Measurements from ENCODE around the gene SLC10A4. TPM values are rescaled to one million over a fixed set of nuclear protein-coding genes. Genes with fewer than 3 reads are reported as not detected.
A peak's percentile ranks its signal among the peaks of the same experiment; 100 is the strongest.
"Not testable (repeated sequence)": the region's sequence is repeated elsewhere in the genome, so short reads cannot be mapped to it uniquely, and the experiment has no call there.

SLC10A4 gene
- total RNA-seq, 2 experiments from 2014 or later = not detected

DNA sequence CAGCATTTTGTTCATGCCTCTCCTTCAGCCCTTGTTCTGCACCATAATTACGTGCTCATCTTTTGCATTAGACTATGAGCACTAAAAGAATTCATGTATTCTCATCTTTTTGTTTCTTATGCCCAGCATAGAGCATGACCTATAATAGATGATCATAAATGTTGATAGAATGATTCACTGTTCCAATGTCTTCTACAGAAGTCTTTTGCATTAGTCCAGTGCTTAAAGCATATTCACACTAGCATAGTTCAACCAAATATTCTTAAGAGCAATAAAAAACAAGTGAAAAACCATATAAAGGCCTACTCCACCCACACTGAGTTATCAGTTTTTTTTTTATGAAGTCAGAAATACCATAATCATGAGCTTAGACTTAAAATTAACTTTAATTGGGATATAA, 36.5 kb upstream of the SLC10A4 start:
- Mint-ChIP-seq H3K4me1 (ENCODE audit: low read depth) (no peaks in the 10 kb centered on the region), H3K36me3 (ENCODE audit: low read depth) (no peaks in the 10 kb centered on the region)
- POLR2A ChIA-PET = no interaction called here

DNA sequence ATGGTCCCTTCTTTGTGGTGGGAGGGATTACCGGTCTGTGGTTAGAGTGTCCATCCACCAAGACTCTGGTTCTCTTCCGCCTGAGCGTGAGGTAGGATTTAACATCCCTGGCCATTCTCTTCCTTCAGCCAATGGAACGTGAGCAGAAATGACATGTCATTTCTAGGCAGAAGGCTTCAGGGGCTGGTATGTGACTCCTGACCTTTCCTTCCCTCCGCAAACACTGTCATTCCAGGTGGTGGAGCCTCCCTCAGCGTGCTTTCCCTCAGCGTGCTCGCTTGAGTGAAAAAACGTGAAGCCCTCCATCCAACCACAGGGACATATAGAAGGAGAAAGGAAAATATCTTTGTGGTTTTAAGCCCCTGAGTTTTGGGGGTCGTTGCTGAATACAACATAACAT, 34.0 kb upstream of the SLC10A4 start:
- no peak overlapping the region for H3K27ac Mint-ChIP-seq

More for the DNA sequence above, 36.5 kb upstream of the SLC10A4 start:
- peaks cover 1% of the 10 kb centered on the region for H3K27me3 Mint-ChIP-seq
- ATAC-seq (no peak), DNase-seq (no peak)
- H3K27ac Mint-ChIP-seq = no peak overlapping the region
- no peak overlapping the region for H3K4me3 Mint-ChIP-seq
- no peaks in the 10 kb centered on the region for H3K9me3 Mint-ChIP-seq
- TF ChIP-seq, protein P1, sequence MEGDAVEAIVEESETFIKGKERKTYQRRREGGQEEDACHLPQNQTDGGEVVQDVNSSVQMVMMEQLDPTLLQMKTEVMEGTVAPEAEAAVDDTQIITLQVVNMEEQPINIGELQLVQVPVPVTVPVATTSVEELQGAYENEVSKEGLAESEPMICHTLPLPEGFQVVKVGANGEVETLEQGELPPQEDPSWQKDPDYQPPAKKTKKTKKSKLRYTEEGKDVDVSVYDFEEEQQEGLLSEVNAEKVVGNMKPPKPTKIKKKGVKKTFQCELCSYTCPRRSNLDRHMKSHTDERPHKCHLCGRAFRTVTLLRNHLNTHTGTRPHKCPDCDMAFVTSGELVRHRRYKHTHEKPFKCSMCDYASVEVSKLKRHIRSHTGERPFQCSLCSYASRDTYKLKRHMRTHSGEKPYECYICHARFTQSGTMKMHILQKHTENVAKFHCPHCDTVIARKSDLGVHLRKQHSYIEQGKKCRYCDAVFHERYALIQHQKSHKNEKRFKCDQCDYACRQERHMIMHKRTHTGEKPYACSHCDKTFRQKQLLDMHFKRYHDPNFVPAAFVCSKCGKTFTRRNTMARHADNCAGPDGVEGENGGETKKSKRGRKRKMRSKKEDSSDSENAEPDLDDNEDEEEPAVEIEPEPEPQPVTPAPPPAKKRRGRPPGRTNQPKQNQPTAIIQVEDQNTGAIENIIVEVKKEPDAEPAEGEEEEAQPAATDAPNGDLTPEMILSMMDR (IDR thresholded peaks at IDR 0.05) = no peak
- intact Hi-C loops (cut with micrococcal nuclease) = no loop called here
- CTCF ChIA-PET = interaction anchor here (0.7 to 1.9 kb wide), 11 partner anchors 10 to 133 kb away, joined by 3 to 4 read pairs (median 3); no protein-coding TSS in a partner anchor

DNA sequence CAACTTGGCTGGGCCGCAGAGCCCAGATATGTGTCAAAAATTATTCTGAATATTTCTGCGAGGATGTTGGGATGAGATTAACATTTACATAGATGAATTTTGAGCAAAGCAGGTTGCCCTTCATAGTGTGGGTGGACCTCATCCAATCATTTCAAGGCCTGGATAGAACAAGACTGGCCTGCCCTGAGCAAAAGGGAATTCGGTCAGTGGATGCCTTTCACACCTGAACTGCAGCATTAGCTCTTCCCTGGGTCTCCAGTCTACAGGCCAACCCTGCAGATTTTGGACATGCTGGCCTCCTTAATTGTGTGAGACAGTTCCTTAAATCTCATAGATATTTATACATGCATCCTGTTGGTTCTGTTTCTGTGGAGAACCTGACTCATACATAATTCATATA, 32.4 kb upstream of the SLC10A4 start:
- no peak overlapping the region for H3K4me3 Mint-ChIP-seq
- peak; percentile 27 for ATAC-seq
- POLR2A ChIA-PET = no interaction called here

More for the DNA sequence above, 34.0 kb upstream of the SLC10A4 start:
- intact Hi-C loops (cut with micrococcal nuclease) = no loop called here
- Mint-ChIP-seq H3K27me3 (peaks cover 4% of the 10 kb centered on the region), H3K4me1 (ENCODE audit: low read depth) (no peaks in the 10 kb centered on the region), H3K9me3 (no peaks in the 10 kb centered on the region), H3K36me3 (ENCODE audit: low read depth) (no peaks in the 10 kb centered on the region), H3K4me3 (no peak overlapping the region)
- DNase-seq (no peak), ATAC-seq (no peak)
- ChIA-PET POLR2A (no interaction called here), CTCF (no interaction called here)
- TF ChIP-seq, protein P1 (IDR thresholded peaks at IDR 0.05) = no peak

DNA sequence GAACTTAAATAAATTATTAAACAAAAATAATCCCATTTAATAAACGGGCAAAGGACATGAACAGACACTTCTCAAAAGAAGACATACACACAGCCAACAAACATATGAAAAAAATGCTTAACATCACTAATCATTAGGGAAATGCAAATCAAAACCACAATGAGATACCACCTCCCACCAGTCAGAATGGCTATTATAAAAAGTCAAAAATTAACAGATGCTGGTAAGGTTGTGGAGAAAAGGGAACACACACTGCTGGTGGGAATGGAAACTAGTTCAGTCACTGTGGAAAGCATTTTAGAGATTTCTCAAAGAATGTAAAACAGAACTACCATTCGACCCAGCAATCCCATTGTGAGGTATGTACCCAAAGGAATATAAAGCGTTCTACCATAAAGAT, 31.5 kb upstream of the SLC10A4 start:
- H3K27ac Mint-ChIP-seq; DNase-seq; CTCF ChIA-PET; H3K36me3 Mint-ChIP-seq (ENCODE audit: low read depth); H3K4me1 Mint-ChIP-seq (ENCODE audit: low read depth); intact Hi-C loops (cut with micrococcal nuclease); POLR2A ChIA-PET; H3K27me3 Mint-ChIP-seq; H3K4me3 Mint-ChIP-seq; H3K9me3 Mint-ChIP-seq; ATAC-seq: not testable (repeated sequence)

More for the DNA sequence above, 32.4 kb upstream of the SLC10A4 start:
- H3K36me3 Mint-ChIP-seq (ENCODE audit: low read depth) = no peaks in the 10 kb centered on the region
- no peaks in the 10 kb centered on the region for H3K4me1 Mint-ChIP-seq (ENCODE audit: low read depth)
- peaks cover 4% of the 10 kb centered on the region for H3K27me3 Mint-ChIP-seq
- intact Hi-C loops (cut with micrococcal nuclease) = no loop called here
- CTCF ChIA-PET = interaction anchor here (1.0 kb wide), 1 partner anchor 36 kb away, joined by 3 read pairs; no protein-coding TSS in a partner anchor
- no peak for DNase-seq
- no peaks in the 10 kb centered on the region for H3K9me3 Mint-ChIP-seq
- TF ChIP-seq, protein P1 (IDR thresholded peaks at IDR 0.05) = no peak
- no peak overlapping the region for H3K27ac Mint-ChIP-seq

DNA sequence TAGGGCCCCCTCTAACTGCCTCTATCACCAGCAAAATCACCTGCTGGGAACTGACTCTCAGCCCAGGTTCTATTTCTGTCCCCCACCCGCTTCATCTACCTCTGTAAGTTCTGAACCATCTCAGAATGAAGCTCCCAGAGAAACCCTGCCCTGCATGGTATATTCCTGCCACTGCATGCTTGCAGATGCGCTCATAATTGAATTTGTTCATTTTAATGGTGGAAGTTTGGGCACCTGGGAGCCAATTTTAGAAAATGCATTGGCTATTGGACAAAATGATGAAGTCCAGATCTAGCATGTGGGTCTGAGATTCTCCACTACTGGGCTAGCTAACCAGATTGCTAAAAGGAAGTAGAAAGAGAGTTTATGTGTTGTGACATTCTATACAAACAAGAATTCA, 28.6 kb upstream of the SLC10A4 start:
- Mint-ChIP-seq H3K27ac (no peak overlapping the region), H3K27me3 (peaks cover 4% of the 10 kb centered on the region), H3K36me3 (ENCODE audit: low read depth) (no peaks in the 10 kb centered on the region), H3K9me3 (no peaks in the 10 kb centered on the region), H3K4me3 (no peak overlapping the region), H3K4me1 (ENCODE audit: low read depth) (no peaks in the 10 kb centered on the region)
- TF ChIP-seq, protein P1 (IDR thresholded peaks at IDR 0.05) = no peak
- ATAC-seq = no peak
- intact Hi-C loops (cut with micrococcal nuclease) = no loop called here
- POLR2A ChIA-PET = no interaction called here
- no peak for DNase-seq
- CTCF ChIA-PET = interaction anchor here (2.5 kb wide), 1 partner anchor 10 kb away, joined by 6 read pairs; no protein-coding TSS in a partner anchor

All from activated CD8-positive, alpha-beta T cell treated with anti-CD3 and anti-CD28 coated beads for 36 hours (primary cell).